IMR-90 (cell line): ENCODE data around the gene RBKS. TPM values are rescaled to one million over a fixed set of nuclear protein-coding genes. Genes with fewer than 3 reads are reported as not detected.
A peak's percentile ranks its signal among the peaks of the same experiment; 100 is the strongest.

ENCODE experiments used
- ATAC-seq: fragments of 200-7000 bp; cut with Tn5 transposase; 2 replicates; pipeline ENCODE4 v1.9.1; 2020; ENCODE audit warnings: low read depth, mild to moderate bottlenecking, moderate library complexity
- BruUV-seq: library from RNA; stranded (reverse); fragments of 400-500 nt; replicated peaks from 2 replicates; lab custom pipeline; 2021; lab: Mats Ljungman, UMichigan
- CTCF ChIA-PET: fragments of 300-600 bp; formaldehyde crosslinking; extraction: SDS; loops from one replicate; lab custom pipeline; 2021; ENCODE audit warnings: antibody characterized with exemption; lab: Yijun Ruan, JAX
- POLR2A ChIA-PET: fragments of 300-600 bp; sonication (Branson Sonifier 250); formaldehyde crosslinking; loops from one replicate; lab custom pipeline; 2022; ENCODE audit warnings: antibody characterized with exemption; ENCODE audit not compliant: unreplicated experiment; lab: Charles Lee
- DNase-seq: peaks from one replicate; pipeline ENCODE4 v3.0.0; 2013
- H2AFZ ChIP-seq: replicated peaks from 2 replicates; pipeline ENCODE3; 2013; ENCODE audit warnings: low read length, mild to moderate bottlenecking; ENCODE audit not compliant: poor library complexity
- H2AK5ac ChIP-seq: 2 replicates; pipeline ENCODE4 v1.6.1; 2013; ENCODE audit warnings: low read depth, low read length, inconsistent platforms
- H2AK9ac ChIP-seq: replicated peaks from 2 replicates; pipeline ENCODE3; 2013; ENCODE audit warnings: mild to moderate bottlenecking, low read depth, low read length, moderate library complexity; ENCODE audit not compliant: poor library complexity
- H2BK120ac ChIP-seq: 2 replicates; pipeline ENCODE4 v1.6.1; 2013; ENCODE audit warnings: low read depth, low read length, inconsistent platforms
- H2BK15ac ChIP-seq: 3 replicates; pipeline ENCODE4 v1.6.1; 2013; ENCODE audit warnings: low read depth, low read length, inconsistent platforms
- H2BK20ac ChIP-seq: 2 replicates; pipeline ENCODE4 v1.6.1; 2013; ENCODE audit warnings: low read depth, mild to moderate bottlenecking, inconsistent platforms, low read length, moderate library complexity
- H2BK5ac ChIP-seq: 2 replicates; pipeline ENCODE4 v1.6.1; 2013; ENCODE audit warnings: mild to moderate bottlenecking, low read depth, low read length, inconsistent platforms; ENCODE audit not compliant: poor library complexity, severe bottlenecking
- H3K14ac ChIP-seq: replicated peaks from 2 replicates; pipeline ENCODE4 v1.6.1; 2013; ENCODE audit warnings: low read depth, low read length, inconsistent platforms
- H3K18ac ChIP-seq: 2 replicates; pipeline ENCODE4 v1.6.1; 2013; ENCODE audit warnings: low read depth, low read length, control low read depth
- H3K23ac ChIP-seq: 2 replicates; pipeline ENCODE4 v1.6.1; 2013; ENCODE audit warnings: low read depth, low read length, inconsistent platforms
- H3K27ac ChIP-seq: 2 replicates; pipeline ENCODE4 v1.5.1; 2013; ENCODE audit warnings: mild to moderate bottlenecking, control low read depth, low read length; ENCODE audit not compliant: insufficient read depth
- H3K27me3 ChIP-seq: 2 replicates; pipeline ENCODE4 v1.6.1; 2013; ENCODE audit warnings: low read length; ENCODE audit not compliant: control insufficient read depth, insufficient read depth
- H3K36me3 ChIP-seq: 2 replicates; pipeline ENCODE4 v1.6.1; 2013; ENCODE audit warnings: low read length, mixed read lengths; ENCODE audit not compliant: control insufficient read depth, insufficient read depth
- H3K4ac ChIP-seq: 2 replicates; pipeline ENCODE4 v1.6.1; 2013; ENCODE audit warnings: low read depth, low read length, inconsistent platforms
- H3K4me1 ChIP-seq: 2 replicates; pipeline ENCODE4 v1.6.1; 2013; ENCODE audit warnings: low read length, mixed read lengths; ENCODE audit not compliant: control insufficient read depth, insufficient read depth
- H3K4me2 ChIP-seq: 2 replicates; pipeline ENCODE4 v1.6.1; 2013; ENCODE audit warnings: low read depth, mild to moderate bottlenecking, control low read depth, low read length, moderate library complexity
- H3K4me3 ChIP-seq: 2 replicates; pipeline ENCODE4 v1.5.1; 2013; ENCODE audit warnings: low read depth, mild to moderate bottlenecking, control low read depth, low read length, moderate library complexity; ENCODE audit not compliant: insufficient read depth
- H3K56ac ChIP-seq: 2 replicates; pipeline ENCODE4 v1.6.1; 2013; ENCODE audit warnings: low read length, inconsistent platforms; ENCODE audit not compliant: insufficient read depth; ENCODE audit errors: extremely low read depth
- H3K79me1 ChIP-seq, 2 experiments: 2 replicates each; pipeline ENCODE4 v1.6.1; 2013; ENCODE audit warnings: low read length in 2 of 2, inconsistent platforms in 1 of 2, low read depth in 1 of 2
- H3K9ac ChIP-seq: 2 replicates; pipeline ENCODE4 v1.6.1; 2013; ENCODE audit warnings: low read depth, low read length, control low read depth
- H3K9me1 ChIP-seq: 2 replicates; pipeline ENCODE4 v1.6.1; 2013; ENCODE audit warnings: low read length, inconsistent platforms; ENCODE audit not compliant: insufficient read depth
- H3K9me3 ChIP-seq: 2 replicates; pipeline ENCODE4 v1.6.1; 2013; ENCODE audit warnings: low read length; ENCODE audit not compliant: control insufficient read depth, insufficient read depth
- H4K20me1 ChIP-seq: 2 replicates; pipeline ENCODE4 v1.6.1; 2013; ENCODE audit warnings: low read length, inconsistent platforms; ENCODE audit not compliant: insufficient read depth
- H4K5ac ChIP-seq: 2 replicates; pipeline ENCODE4 v1.6.1; 2013; ENCODE audit warnings: mild to moderate bottlenecking, low read depth, low read length, control low read depth
- H4K8ac ChIP-seq, 2 experiments: 2 replicates each; pipeline ENCODE4 v1.6.1; 2013; ENCODE audit warnings: low read depth in 2 of 2, low read length in 2 of 2, control low read depth in 1 of 2, inconsistent platforms in 1 of 2
- H4K91ac ChIP-seq: 2 replicates; pipeline ENCODE4 v1.6.1; 2013; ENCODE audit warnings: low read depth, low read length, inconsistent platforms; ENCODE audit not compliant: insufficient read depth
- BHLHE40 ChIP-seq: fragments of 150-350 bp; IDR thresholded peaks from 2 replicates; pipeline ENCODE4 v1.6.1; 2016; ENCODE audit warnings: mild to moderate bottlenecking, low read depth, low read length
- CEBPB ChIP-seq: IDR thresholded peaks from 2 replicates; pipeline ENCODE4 v1.6.1; 2012; ENCODE audit warnings: low read depth, low read length, improper control_type of control experiment
- FOS ChIP-seq: fragments of 150-350 bp; IDR thresholded peaks from 2 replicates; pipeline ENCODE4 v1.6.1; 2016; ENCODE audit warnings: low read depth, low read length
- MAFK ChIP-seq: IDR thresholded peaks from 2 replicates; pipeline ENCODE4 v1.6.1; 2012; ENCODE audit warnings: low read depth, low read length, improper control_type of control experiment
- MAZ ChIP-seq: IDR thresholded peaks from 2 replicates; pipeline ENCODE4 v1.6.1; 2012; ENCODE audit warnings: low read depth, mild to moderate bottlenecking, low read length, improper control_type of control experiment, moderate library complexity, borderline replicate concordance
- NFE2L2 ChIP-seq: fragments of 150-350 bp; IDR thresholded peaks from 2 replicates; pipeline ENCODE4 v1.6.1; 2016; ENCODE audit warnings: low read depth, mild to moderate bottlenecking, low read length
- POLR2A ChIP-seq: IDR thresholded peaks from 2 replicates; pipeline ENCODE4 v1.6.1; 2012; ENCODE audit warnings: mild to moderate bottlenecking, low read depth, low read length
- RAD21 ChIP-seq: IDR thresholded peaks from 2 replicates; pipeline ENCODE4 v1.6.1; 2012; ENCODE audit warnings: low read length, improper control_type of control experiment
- RCOR1 ChIP-seq: IDR thresholded peaks from 2 replicates; pipeline ENCODE4 v1.6.1; 2012; ENCODE audit warnings: mild to moderate bottlenecking, low read length, improper control_type of control experiment; ENCODE audit not compliant: insufficient replicate concordance
- SMC3 ChIP-seq: fragments of 150-350 bp; IDR thresholded peaks from 2 replicates; pipeline ENCODE4 v1.6.1; 2016; ENCODE audit warnings: low read depth, mild to moderate bottlenecking, antibody characterized with exemption, low read length, moderate library complexity
- USF2 ChIP-seq: fragments of 150-350 bp; IDR thresholded peaks from 2 replicates; pipeline ENCODE4 v1.6.1; 2017; ENCODE audit warnings: mild to moderate bottlenecking, antibody characterized with exemption, low read length, low read depth
- WGBS, 2 experiments: methylation state at CpG; one replicate each; pipeline versions ENCODE4 v1.1.5 to v1.1.7; 2013; ENCODE audit warnings: missing lambda C conversion rate in 2 of 2; ENCODE audit not compliant: insufficient read length in 1 of 2; ENCODE audit errors: extremely low coverage in 2 of 2; 5-methylcytosine and 5-hydroxymethylcytosine counted together
- dilution Hi-C: fragments of 300-500 bp; cut with HindIII; formaldehyde crosslinking; loops from one replicate; pipeline ENCODE4 v1.14.3; 2018; ENCODE audit warnings: low sequenced_read_pairs; ENCODE audit not compliant: unreplicated experiment
- in situ Hi-C: fragments of 300-500 bp; cut with MboI; formaldehyde crosslinking; loops from 3 replicates; pipeline ENCODE4 v1.14.3; 2019; ENCODE audit warnings: low sequenced_read_pairs, inconsistent platforms, mixed read lengths
- intact Hi-C: fragments of 100-400 bp; cut with micrococcal nuclease; formaldehyde crosslinking; loops from 2 replicates; pipeline ENCODE4 v1.10.0; 2022
- polyA plus RNA-seq, 3 experiments: library from polyadenylated mRNA; depleted of rRNA; stranded (reverse); fragments of >200 nt; gene quantifications; 2 replicates each; pipeline ENCODE4 v1.2.3, GENCODE V29; 2012; ENCODE audit warnings: low replicate concordance in 1 of 3
- total RNA-seq: library from RNA; depleted of rRNA; stranded (reverse); fragments of >200 nt; gene quantifications from 2 replicates; pipeline ENCODE4 v1.2.3, GENCODE V29; 2012

Gene RBKS
- total and polyA plus RNA-seq, 2 of the 4 experiments (the other 2 are of a cell fraction), result 1.1 to 1.4 TPM

DNA sequence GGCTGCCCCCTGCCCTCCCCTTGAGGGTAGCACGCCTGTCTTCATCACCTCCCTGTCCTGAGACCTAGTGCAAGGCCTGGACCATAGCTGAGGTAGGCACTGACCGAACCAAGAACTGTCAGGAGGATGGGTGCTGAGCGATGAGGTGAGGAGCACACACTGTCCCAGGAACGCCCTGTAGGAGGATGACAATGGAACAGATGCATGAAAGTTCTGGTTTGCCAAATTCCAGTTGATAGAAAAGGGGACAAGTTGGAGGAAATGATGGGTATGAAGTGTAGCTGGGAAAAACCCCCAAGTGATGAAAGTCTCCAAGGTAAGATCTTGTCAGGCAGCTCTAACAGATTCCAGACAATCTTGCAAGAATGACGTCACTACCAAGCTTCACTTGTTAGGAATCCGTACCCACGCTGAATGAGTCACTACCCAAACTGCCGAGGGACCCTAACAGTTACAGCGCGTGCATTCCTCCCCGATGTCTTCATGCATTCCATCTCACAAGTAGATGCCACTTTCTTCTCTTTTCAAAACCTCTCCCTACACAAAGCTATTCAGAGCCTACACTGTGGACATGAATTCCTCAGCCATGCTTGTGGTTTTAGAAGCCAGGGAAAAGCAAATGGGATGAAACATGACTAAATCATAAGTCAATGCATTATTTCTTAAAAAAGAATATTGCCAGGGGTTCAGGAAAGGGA is 91.1 kb downstream of the RBKS start:
- Histone ChIP-seq H3K9me3 (no peaks in the 10 kb centered on the region), H3K9ac (peak overlapping the region; percentile 85), H3K4me3 (no peak overlapping the region), H3K79me1 (peaks cover 17 to 71% of the 10 kb centered on the region in 2 experiments; a peak in 3 of 4 replicates), H3K9me1 (peaks cover 49% of the 10 kb centered on the region), H4K20me1 (no peaks in the 10 kb centered on the region), H2AK9ac (peak overlapping the region; percentile 98), H3K23ac (peak overlapping the region; percentile 99), H3K36me3 (no peaks in the 10 kb centered on the region), H3K4me1 (peaks cover 48% of the 10 kb centered on the region), H4K91ac (peak overlapping the region; percentile 99), H3K27me3 (no peaks in the 10 kb centered on the region), H3K56ac (peak overlapping the region; percentile 99), H3K4ac (peak overlapping the region; percentile 100), H4K5ac (peak overlapping the region; percentile 93), H3K14ac (peak overlapping the region; percentile 97), H2BK5ac (peak overlapping the region; percentile 100), H3K18ac (peak overlapping the region; percentile 96), H3K27ac (peak overlapping the region; percentile 96), H2BK15ac (peak overlapping the region; percentile 88; the same call in 2 of the 3 replicates), H4K8ac (peak overlapping the region; percentile 84 to 99), H2AK5ac (peak overlapping the region; percentile 100), H2AFZ (peak overlapping the region; percentile 55), H2BK20ac (peak overlapping the region; percentile 99), H3K4me2 (peak overlapping the region; percentile 38), H2BK120ac (peak overlapping the region; percentile 100)
- in situ Hi-C loops (no loop called here), intact Hi-C loops (loop anchor here (1.0 to 5.0 kb wide), 3 partner anchors 26 to 593 kb away; partner anchors contain the start of gene FOSL2), dilution Hi-C loops (no loop called here)
- peak; percentile 90 for ATAC-seq
- ChIA-PET CTCF (interaction anchor here (1.0 kb wide), 1 partner anchor 8 kb away, joined by 3 read pairs; no protein-coding TSS in a partner anchor), POLR2A (interaction anchor here (0.5 kb wide), 1 partner anchor 161 kb away, joined by 3 read pairs; no protein-coding TSS in a partner anchor)
- WGBS, 2 experiments, result 40% methylated on average over 2 of the region's 11 CpGs; no CpG with 5 or more reads in 1 of the 2 experiments
- DNase-seq, result peak; percentile 100
- BruUV-seq, result no TSS peak
- TF ChIP-seq BHLHE40, result peak; percentile 59
- peak; percentile 25 for TF ChIP-seq RCOR1
- peak; percentile 90 for TF ChIP-seq CEBPB
- peak; percentile 6; the same call in 1 of the 2 replicates for TF ChIP-seq SMC3
- no peak for TF ChIP-seq POLR2A
- TF ChIP-seq MAFK, result 0 out of 2 replicates have a peak, but pooled peaks have one; percentile 29
- TF ChIP-seq RAD21, result peak; percentile 26; the same call in 1 of the 2 replicates
- peak; percentile 100 for TF ChIP-seq FOS
- TF ChIP-seq USF2, result no peak
- peak; percentile 26; the same call in 1 of the 2 replicates for TF ChIP-seq NFE2L2
- no peak for TF ChIP-seq MAZ
